ENCODE results near the gene PIK3R3. TPM values are rescaled to one million over a fixed set of nuclear protein-coding genes. Genes with fewer than 3 reads are reported as not detected.

Gene PIK3R3
- total and polyA plus RNA-seq, 11 donors: 11.8 to 54.1 (median 41.9) TPM

DNA sequence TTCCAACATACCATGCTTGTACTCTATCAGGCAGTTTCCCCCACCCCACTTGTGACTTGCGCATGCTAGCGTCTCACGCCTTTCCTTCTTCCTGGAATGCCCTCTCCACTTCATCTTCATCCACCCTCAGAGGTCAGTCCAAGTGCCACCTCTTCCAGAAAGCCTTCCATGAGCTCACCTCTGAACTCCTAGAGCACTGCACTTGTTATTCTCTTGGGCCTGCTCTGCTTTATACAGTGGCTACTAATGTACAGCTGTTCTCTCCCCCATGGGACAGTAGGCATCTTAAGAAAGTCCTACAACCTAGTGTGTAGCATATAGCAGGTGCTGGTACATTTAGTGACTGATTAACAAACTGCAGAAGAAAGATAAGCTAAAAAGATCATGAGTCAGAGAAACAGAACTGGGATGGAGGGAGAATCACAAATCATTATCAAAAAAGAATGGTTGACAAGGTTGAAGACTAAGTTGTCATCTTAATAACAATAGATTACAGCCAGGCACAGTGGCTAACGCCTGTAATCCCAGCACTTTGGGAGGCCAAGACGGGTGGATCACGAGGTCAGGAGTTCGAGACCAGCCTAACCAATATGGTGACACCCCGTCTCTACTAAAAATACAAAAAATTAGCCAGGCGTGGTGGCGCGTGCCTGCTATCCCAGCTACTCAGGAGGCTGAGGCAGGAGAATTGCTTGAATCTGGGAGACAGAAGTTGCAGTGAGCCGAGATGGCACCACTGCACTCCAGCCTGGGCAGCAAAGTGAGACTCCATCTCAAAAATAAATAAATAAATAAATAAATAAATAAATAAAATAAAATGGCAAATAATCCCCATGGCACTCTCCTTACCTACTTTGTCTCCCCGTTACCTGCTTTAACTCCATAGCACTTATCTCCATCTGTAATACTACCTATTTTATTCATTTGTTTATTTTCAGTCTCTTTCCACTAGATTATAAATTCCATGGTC is 26.2 kb upstream of the PIK3R3 start:
- TF ChIP-seq POLR2A (IDR thresholded peaks at IDR 0.05): no peak
- TF ChIP-seq, protein P1, sequence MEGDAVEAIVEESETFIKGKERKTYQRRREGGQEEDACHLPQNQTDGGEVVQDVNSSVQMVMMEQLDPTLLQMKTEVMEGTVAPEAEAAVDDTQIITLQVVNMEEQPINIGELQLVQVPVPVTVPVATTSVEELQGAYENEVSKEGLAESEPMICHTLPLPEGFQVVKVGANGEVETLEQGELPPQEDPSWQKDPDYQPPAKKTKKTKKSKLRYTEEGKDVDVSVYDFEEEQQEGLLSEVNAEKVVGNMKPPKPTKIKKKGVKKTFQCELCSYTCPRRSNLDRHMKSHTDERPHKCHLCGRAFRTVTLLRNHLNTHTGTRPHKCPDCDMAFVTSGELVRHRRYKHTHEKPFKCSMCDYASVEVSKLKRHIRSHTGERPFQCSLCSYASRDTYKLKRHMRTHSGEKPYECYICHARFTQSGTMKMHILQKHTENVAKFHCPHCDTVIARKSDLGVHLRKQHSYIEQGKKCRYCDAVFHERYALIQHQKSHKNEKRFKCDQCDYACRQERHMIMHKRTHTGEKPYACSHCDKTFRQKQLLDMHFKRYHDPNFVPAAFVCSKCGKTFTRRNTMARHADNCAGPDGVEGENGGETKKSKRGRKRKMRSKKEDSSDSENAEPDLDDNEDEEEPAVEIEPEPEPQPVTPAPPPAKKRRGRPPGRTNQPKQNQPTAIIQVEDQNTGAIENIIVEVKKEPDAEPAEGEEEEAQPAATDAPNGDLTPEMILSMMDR (IDR thresholded peaks at IDR 0.05): no peak
- Histone ChIP-seq H3K4me1 (no peaks in the 10 kb centered on the region), H3K36me3 (no peaks in the 10 kb centered on the region), H3K27ac (no peak overlapping the region), H3K4me3 (no peak overlapping the region), H3K27me3 (no peaks in the 10 kb centered on the region), H3K9me3 (no peaks in the 10 kb centered on the region)
- 91 to 95% (median 92%) methylated on average over 13 of the region's 13 CpGs for WGBS, 4 donors
- ATAC-seq (no peak), DNase-seq (no peak)
- intact Hi-C loops (cut with DNase I): no loop called here

DNA sequence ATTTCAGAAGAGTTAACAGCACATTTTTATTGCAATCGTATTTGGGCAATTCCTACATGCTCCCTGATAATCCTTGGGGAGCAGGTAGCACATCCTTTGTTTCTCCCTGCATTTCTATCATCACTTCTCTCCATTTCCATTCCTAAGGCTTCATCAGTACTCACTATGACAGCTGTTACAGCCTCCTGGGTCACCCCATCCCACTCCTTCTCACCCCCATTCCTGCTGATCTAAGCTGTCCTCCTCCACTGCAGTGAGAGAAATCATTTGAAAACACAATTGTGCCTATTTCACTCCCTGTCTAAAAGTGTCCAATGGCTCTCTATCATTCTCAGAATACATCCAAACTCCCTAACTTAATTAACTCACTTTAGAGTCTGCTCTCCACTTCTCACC is 25.5 kb upstream of the PIK3R3 start:
- Histone ChIP-seq H3K27ac (no peak overlapping the region), H3K27me3 (no peaks in the 10 kb centered on the region), H3K4me3 (no peak overlapping the region), H3K9me3 (no peaks in the 10 kb centered on the region), H3K36me3 (no peaks in the 10 kb centered on the region), H3K4me1 (no peaks in the 10 kb centered on the region)
- TF ChIP-seq POLR2A (IDR thresholded peaks at IDR 0.05): no peak
- TF ChIP-seq, protein P1 (IDR thresholded peaks at IDR 0.05): no peak
- DNase-seq (no peak), ATAC-seq (no peak)
- intact Hi-C loops (cut with DNase I): no loop called here
- WGBS, 4 donors: 85 to 95% (median 88%) methylated on average over 1 of the region's 1 CpG

DNA sequence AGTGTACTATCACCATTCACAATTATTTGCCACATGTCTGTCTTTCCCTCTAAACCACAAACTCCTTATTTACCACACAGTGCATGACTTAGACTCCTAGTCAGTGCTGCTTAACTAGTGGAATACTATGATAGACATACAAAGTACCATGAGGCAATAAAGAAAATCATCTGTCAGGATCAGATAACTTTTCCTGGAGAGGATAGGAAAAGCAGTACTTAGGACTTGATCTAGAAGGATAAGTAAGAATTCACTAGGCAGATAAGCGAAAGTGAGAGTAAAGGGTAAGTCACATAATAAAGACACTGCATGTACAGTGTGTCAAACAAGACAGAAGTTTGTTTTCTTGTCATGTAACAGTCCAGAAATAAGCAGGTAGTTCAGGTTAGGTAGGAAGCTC is 21.3 kb upstream of the PIK3R3 start:
- no peaks in the 10 kb centered on the region for H3K9me3 ChIP-seq
- no peaks in the 10 kb centered on the region for H3K27me3 ChIP-seq
- ATAC-seq (no peak), DNase-seq (no peak)
- intact Hi-C loops (cut with DNase I): no loop called here
- no peak overlapping the region for H3K4me3 ChIP-seq
- no peaks in the 10 kb centered on the region for H3K36me3 ChIP-seq
- WGBS, 4 donors: 89 to 98% (median 97%) methylated on average over 1 of the region's 1 CpG
- no peak overlapping the region for H3K27ac ChIP-seq
- TF ChIP-seq POLR2A (IDR thresholded peaks at IDR 0.05): no peak
- TF ChIP-seq, protein P1 (IDR thresholded peaks at IDR 0.05): no peak
- H3K4me1 ChIP-seq: peaks cover 0 to 9% (median 0%) of the 10 kb centered on the region in 12 donors

DNA sequence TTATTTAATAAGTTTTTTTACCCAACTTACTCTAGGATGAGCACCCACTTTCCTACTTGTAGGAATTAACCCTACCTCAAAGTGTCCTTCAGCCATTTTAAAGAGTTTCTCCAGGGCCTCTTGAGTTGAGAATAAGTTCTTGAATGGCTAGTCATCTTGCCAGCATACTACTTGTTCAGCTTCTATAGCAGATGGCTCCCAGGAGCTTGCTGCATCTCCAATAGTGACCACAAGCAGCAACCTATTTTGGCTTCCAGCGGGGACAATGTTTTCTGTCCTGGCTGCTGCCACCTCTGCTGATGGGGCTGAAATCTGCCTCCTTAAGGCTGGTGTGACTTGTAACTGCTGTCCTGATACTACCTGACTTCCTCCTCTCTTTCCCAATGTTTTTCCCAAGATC is 20.8 kb upstream of the PIK3R3 start:
- ATAC-seq: no peak
- no peak for TF ChIP-seq POLR2A (IDR thresholded peaks at IDR 0.05)
- TF ChIP-seq, protein P1 (IDR thresholded peaks at IDR 0.05): no peak

More for the DNA sequence above, 20.8 kb upstream of the PIK3R3 start:
- Histone ChIP-seq H3K9me3 (no peaks in the 10 kb centered on the region), H3K27ac (no peak overlapping the region), H3K27me3 (no peaks in the 10 kb centered on the region), H3K4me3 (no peak overlapping the region), H3K36me3 (no peaks in the 10 kb centered on the region), H3K4me1 (peaks cover 0 to 9% (median 0%) of the 10 kb centered on the region in 12 donors)
- intact Hi-C loops (cut with DNase I): no loop called here
- no peak for DNase-seq
- 89 to 100% (median 96%) methylated on average over 1 of the region's 1 CpG for WGBS, 4 donors
